Muscle layer of colon (tissue), 2 donors: ENCODE measurements around the gene ETHE1.

Experiments
- H3K27ac ChIP-seq: one replicate; pipeline ENCODE4 v1.7.0; 2013; ENCODE audit warnings: low read depth, mild to moderate bottlenecking, low read length, moderate library complexity
- H3K27me3 ChIP-seq, 2 donors: one replicate each; pipeline ENCODE4 v1.7.0; 2013; ENCODE audit warnings: low read length in 2 of 2, mild to moderate bottlenecking in 2 of 2; ENCODE audit not compliant: insufficient read depth in 2 of 2, control insufficient read depth in 1 of 2
- H3K36me3 ChIP-seq: one replicate; pipeline ENCODE4 v1.7.0; 2013; ENCODE audit warnings: mild to moderate bottlenecking, low read length; ENCODE audit not compliant: insufficient read depth
- H3K4me1 ChIP-seq: one replicate; pipeline ENCODE4 v1.7.0; 2013; ENCODE audit warnings: mild to moderate bottlenecking, low read length; ENCODE audit not compliant: insufficient read depth
- H3K4me3 ChIP-seq, 2 donors: one replicate each; pipeline ENCODE4 v1.7.0; 2013; ENCODE audit warnings: low read length in 2 of 2, low read depth in 1 of 2, mild to moderate bottlenecking in 1 of 2, moderate library complexity in 1 of 2
- H3K9ac ChIP-seq: one replicate; pipeline ENCODE4 v1.7.0; 2013; ENCODE audit warnings: low read length
- H3K9me3 ChIP-seq: one replicate; pipeline ENCODE4 v1.7.0; 2013; ENCODE audit warnings: mild to moderate bottlenecking, low read length
- donor health status: abdominal sarcoma.
- donor health status: Adenocarcinoma of cecum.

The ETHE1 gene

GRCh38 chr19:43562698-43563241, 35.8 kb upstream of the ETHE1 start:
- H3K27ac ChIP-seq = no peak overlapping the region
- no peaks in the 10 kb centered on the region for H3K9me3 ChIP-seq
- no peaks in the 10 kb centered on the region for H3K36me3 ChIP-seq
- H3K9ac ChIP-seq = no peak overlapping the region
- no peaks in the 10 kb centered on the region for H3K27me3 ChIP-seq
- peaks cover 16% of the 10 kb centered on the region for H3K4me1 ChIP-seq
- no peak overlapping the region for H3K4me3 ChIP-seq

GRCh38 chr19:43562226-43562697, 35.3 kb upstream of the ETHE1 start:
- Histone ChIP-seq H3K27ac (no peak overlapping the region), H3K4me3 (no peak overlapping the region), H3K9me3 (no peaks in the 10 kb centered on the region), H3K36me3 (peaks cover 2% of the 10 kb centered on the region), H3K27me3 (no peaks in the 10 kb centered on the region), H3K9ac (no peak overlapping the region), H3K4me1 (peaks cover 16% of the 10 kb centered on the region)

GRCh38 chr19:43561139-43561970, 34.4 kb upstream of the ETHE1 start:
- Histone ChIP-seq H3K9me3 (no peaks in the 10 kb centered on the region), H3K27ac (no peak overlapping the region), H3K36me3 (peaks cover 4% of the 10 kb centered on the region), H3K4me1 (peaks cover 16% of the 10 kb centered on the region), H3K4me3 (no peak overlapping the region), H3K9ac (no peak overlapping the region), H3K27me3 (no peaks in the 10 kb centered on the region)

- Histone ChIP-seq H3K4me3 (no peak overlapping the region), H3K27me3 (no peaks in the 10 kb centered on the region), H3K27ac (no peak overlapping the region), H3K9me3 (no peaks in the 10 kb centered on the region), H3K4me1 (peaks cover 16% of the 10 kb centered on the region), H3K9ac (no peak overlapping the region), H3K36me3 (peaks cover 4% of the 10 kb centered on the region)
These were observed 33.7 kb upstream of the ETHE1 start for GRCh38 chr19:43560687-43561086.

- peaks cover 45% of the 10 kb centered on the region for H3K36me3 ChIP-seq
These were observed 28.3 kb upstream of the ETHE1 start for GRCh38 chr19:43555185-43555770.

GRCh38 chr19:43554317-43554895, 27.4 kb upstream of the ETHE1 start:
- H3K4me3 ChIP-seq = no peak overlapping the region
- H3K27ac ChIP-seq = no peak overlapping the region
- no peak overlapping the region for H3K9ac ChIP-seq
- no peaks in the 10 kb centered on the region for H3K4me1 ChIP-seq
- H3K9me3 ChIP-seq = no peaks in the 10 kb centered on the region
- H3K36me3 ChIP-seq = peaks cover 51% of the 10 kb centered on the region
- H3K27me3 ChIP-seq = no peaks in the 10 kb centered on the region

More at GRCh38 chr19:43555185-43555770, 28.3 kb upstream of the ETHE1 start:
- Histone ChIP-seq H3K4me1 (no peaks in the 10 kb centered on the region), H3K9ac (no peak overlapping the region), H3K27me3 (no peaks in the 10 kb centered on the region), H3K27ac (no peak overlapping the region), H3K9me3 (no peaks in the 10 kb centered on the region), H3K4me3 (no peak overlapping the region)

GRCh38 chr19:43553656-43554055, 26.7 kb upstream of the ETHE1 start:
- Histone ChIP-seq H3K27me3 (no peaks in the 10 kb centered on the region), H3K36me3 (peaks cover 55% of the 10 kb centered on the region), H3K9ac (no peak overlapping the region), H3K4me1 (no peaks in the 10 kb centered on the region), H3K9me3 (no peaks in the 10 kb centered on the region), H3K4me3 (no peak overlapping the region), H3K27ac (no peak overlapping the region)

GRCh38 chr19:43552616-43553015, 25.6 kb upstream of the ETHE1 start:
- no peak overlapping the region for H3K4me3 ChIP-seq
- H3K9ac ChIP-seq = no peak overlapping the region
- no peak overlapping the region for H3K27ac ChIP-seq
- H3K4me1 ChIP-seq = no peaks in the 10 kb centered on the region
- peaks cover 56% of the 10 kb centered on the region for H3K36me3 ChIP-seq
- no peaks in the 10 kb centered on the region for H3K27me3 ChIP-seq
- H3K9me3 ChIP-seq = no peaks in the 10 kb centered on the region

GRCh38 chr19:43552198-43552450, 25.1 kb upstream of the ETHE1 start:
- Histone ChIP-seq H3K36me3 (peaks cover 53% of the 10 kb centered on the region), H3K9ac (no peak overlapping the region), H3K4me3 (no peak overlapping the region)

GRCh38 chr19:43551399-43552197, 24.6 kb upstream of the ETHE1 start:
- Histone ChIP-seq H3K27me3 (no peaks in the 10 kb centered on the region), H3K4me3 (no peak overlapping the region), H3K9me3 (no peaks in the 10 kb centered on the region), H3K36me3 (peaks cover 53% of the 10 kb centered on the region), H3K27ac (no peak overlapping the region), H3K9ac (no peak overlapping the region), H3K4me1 (no peaks in the 10 kb centered on the region)

More at GRCh38 chr19:43552198-43552450, 25.1 kb upstream of the ETHE1 start:
- H3K9me3 ChIP-seq = no peaks in the 10 kb centered on the region
- no peaks in the 10 kb centered on the region for H3K4me1 ChIP-seq
- no peaks in the 10 kb centered on the region for H3K27me3 ChIP-seq
- H3K27ac ChIP-seq = no peak overlapping the region

- Histone ChIP-seq H3K4me3 (no peak overlapping the region), H3K9me3 (no peaks in the 10 kb centered on the region), H3K27me3 (no peaks in the 10 kb centered on the region), H3K4me1 (no peaks in the 10 kb centered on the region), H3K36me3 (peaks cover 55% of the 10 kb centered on the region), H3K9ac (no peak overlapping the region), H3K27ac (no peak overlapping the region)
These were observed 21.7 kb upstream of the ETHE1 start for GRCh38 chr19:43548706-43549105.
